Endodermal cell (in vitro differentiated cells): ENCODE measurements around the gene PCCA. TPM values are rescaled to one million over a fixed set of nuclear protein-coding genes. Genes with fewer than 3 reads are reported as not detected.

Experiments
- DNase-seq: peaks from one replicate; pipeline ENCODE4 v3.0.0-alpha.2; 2017
- H3K27ac ChIP-seq: 2 replicates; pipeline ENCODE4 v1.5.1; 2013; ENCODE audit warnings: mild to moderate bottlenecking, low read depth, low read length, moderate library complexity
- H3K27me3 ChIP-seq: 2 replicates; pipeline ENCODE4 v1.6.1; 2013; ENCODE audit warnings: mild to moderate bottlenecking, low read length, moderate library complexity; ENCODE audit not compliant: insufficient read depth, control insufficient read depth, poor library complexity, severe bottlenecking
- H3K36me3 ChIP-seq: 2 replicates; pipeline ENCODE4 v1.7.0; 2013; ENCODE audit warnings: mild to moderate bottlenecking, low read length, moderate library complexity; ENCODE audit not compliant: control insufficient read depth, insufficient read depth
- H3K4me1 ChIP-seq: one replicate; pipeline ENCODE4 v1.7.0; 2013; ENCODE audit warnings: low read length; ENCODE audit not compliant: control insufficient read depth, insufficient read depth
- H3K4me3 ChIP-seq: 2 replicates; pipeline ENCODE4 v1.5.1; 2013; ENCODE audit warnings: mild to moderate bottlenecking, low read length, moderate library complexity
- H3K9ac ChIP-seq: 2 replicates; pipeline ENCODE4 v1.6.1; 2013; ENCODE audit warnings: mild to moderate bottlenecking, low read length, moderate library complexity; ENCODE audit not compliant: poor library complexity, severe bottlenecking; ENCODE audit errors: extremely low read depth
- H3K9me3 ChIP-seq: 2 replicates; pipeline ENCODE4 v1.6.1; 2013; ENCODE audit warnings: mild to moderate bottlenecking, low read length, moderate library complexity; ENCODE audit not compliant: control insufficient read depth
- H3K27ac Mint-ChIP-seq: 2 replicates; pipeline ENCODE4 v1.8.0; 2020; ENCODE audit warnings: mixed read lengths
- H3K27me3 Mint-ChIP-seq: 2 replicates; pipeline ENCODE4 v1.8.0; 2021; ENCODE audit warnings: mild to moderate bottlenecking, mixed read lengths; ENCODE audit not compliant: insufficient read depth
- H3K36me3 Mint-ChIP-seq: 2 replicates; pipeline ENCODE4 v1.8.0; 2020; ENCODE audit warnings: low read depth, mixed read lengths
- H3K4me1 Mint-ChIP-seq: 2 replicates; pipeline ENCODE4 v1.8.0; 2020; ENCODE audit warnings: mixed read lengths
- H3K4me3 Mint-ChIP-seq: 2 replicates; pipeline ENCODE4 v1.8.0; 2020; ENCODE audit warnings: mild to moderate bottlenecking, moderate library complexity, mixed read lengths
- H3K9me3 Mint-ChIP-seq: 2 replicates; pipeline ENCODE4 v1.8.0; 2020; ENCODE audit warnings: mild to moderate bottlenecking, mixed read lengths
- WGBS, 2 experiments: methylation state at CpG; one replicate each; pipeline versions ENCODE4 v1.1.5 to v1.1.7; 2013; ENCODE audit warnings: missing lambda C conversion rate in 2 of 2, mixed read lengths in 1 of 2; ENCODE audit not compliant: insufficient coverage in 1 of 2, insufficient read length in 1 of 2; 5-methylcytosine and 5-hydroxymethylcytosine counted together
- total RNA-seq, 2 donors: library from RNA; stranded (reverse); fragmentation: NEBNext Ultra II Directional in 1 of 2; extraction: Animal tissue kit (Norgen Biotek cat#: 25700) in 1 of 2; gene quantifications; 2 replicates in 1 of 2; 3 replicates in 1 of 2; pipeline ENCODE4 v1.2.1, GENCODE V29; 2021
- TF ChIP-seq, protein P1 (sequence below): fragments of 200-600 bp; sonication (generic); conservative IDR thresholded peaks from 2 replicates; pipeline ENCODE4 v1.5.0; 2021; ENCODE audit warnings: antibody characterized with exemption, mild to moderate bottlenecking

Gene PCCA
- total RNA-seq, 2 donors from 2014 or later, result 60.2 to 67.2 TPM

DNA sequence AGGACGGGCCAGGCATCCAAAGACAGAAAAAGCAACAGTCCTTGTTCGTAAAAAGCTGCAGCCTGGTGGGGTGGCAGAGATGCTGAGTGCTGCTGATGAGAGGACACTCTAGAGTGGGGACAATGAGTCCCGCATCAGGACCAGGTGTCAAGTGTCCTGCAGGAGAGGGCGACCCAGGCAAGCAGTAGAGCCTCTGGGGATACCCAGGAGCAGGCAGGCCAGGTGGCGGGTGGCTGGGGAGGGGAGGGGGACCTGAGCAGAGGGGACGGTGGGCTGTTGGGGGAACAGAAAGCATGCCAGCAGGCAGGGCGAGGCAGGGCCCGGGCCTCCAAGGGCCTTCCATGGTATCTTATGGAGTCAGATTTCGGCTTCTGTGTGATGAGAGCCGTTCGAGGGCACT, 463.9 kb downstream of the PCCA start:
- no peaks in the 10 kb centered on the region for H3K27me3 ChIP-seq
- no peaks in the 10 kb centered on the region for H3K9me3 ChIP-seq
- H3K36me3 ChIP-seq, result no peaks in the 10 kb centered on the region
- Mint-ChIP-seq H3K4me1 (peaks cover 6% of the 10 kb centered on the region), H3K9me3 (peaks cover 3% of the 10 kb centered on the region), H3K27ac (no peak overlapping the region), H3K36me3 (no peaks in the 10 kb centered on the region), H3K4me3 (no peak overlapping the region), H3K27me3 (no peaks in the 10 kb centered on the region)
- no peak for DNase-seq
- H3K4me1 ChIP-seq, result peaks cover 6% of the 10 kb centered on the region
- WGBS, 2 experiments, result 88 to 94% methylated on average over 6 to 11 of the region's 11 CpGs
- H3K27ac ChIP-seq, result no peak overlapping the region
- H3K9ac ChIP-seq, result no peak overlapping the region
- TF ChIP-seq, protein P1, sequence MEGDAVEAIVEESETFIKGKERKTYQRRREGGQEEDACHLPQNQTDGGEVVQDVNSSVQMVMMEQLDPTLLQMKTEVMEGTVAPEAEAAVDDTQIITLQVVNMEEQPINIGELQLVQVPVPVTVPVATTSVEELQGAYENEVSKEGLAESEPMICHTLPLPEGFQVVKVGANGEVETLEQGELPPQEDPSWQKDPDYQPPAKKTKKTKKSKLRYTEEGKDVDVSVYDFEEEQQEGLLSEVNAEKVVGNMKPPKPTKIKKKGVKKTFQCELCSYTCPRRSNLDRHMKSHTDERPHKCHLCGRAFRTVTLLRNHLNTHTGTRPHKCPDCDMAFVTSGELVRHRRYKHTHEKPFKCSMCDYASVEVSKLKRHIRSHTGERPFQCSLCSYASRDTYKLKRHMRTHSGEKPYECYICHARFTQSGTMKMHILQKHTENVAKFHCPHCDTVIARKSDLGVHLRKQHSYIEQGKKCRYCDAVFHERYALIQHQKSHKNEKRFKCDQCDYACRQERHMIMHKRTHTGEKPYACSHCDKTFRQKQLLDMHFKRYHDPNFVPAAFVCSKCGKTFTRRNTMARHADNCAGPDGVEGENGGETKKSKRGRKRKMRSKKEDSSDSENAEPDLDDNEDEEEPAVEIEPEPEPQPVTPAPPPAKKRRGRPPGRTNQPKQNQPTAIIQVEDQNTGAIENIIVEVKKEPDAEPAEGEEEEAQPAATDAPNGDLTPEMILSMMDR, result no peak
- H3K4me3 ChIP-seq, result no peak overlapping the region

DNA sequence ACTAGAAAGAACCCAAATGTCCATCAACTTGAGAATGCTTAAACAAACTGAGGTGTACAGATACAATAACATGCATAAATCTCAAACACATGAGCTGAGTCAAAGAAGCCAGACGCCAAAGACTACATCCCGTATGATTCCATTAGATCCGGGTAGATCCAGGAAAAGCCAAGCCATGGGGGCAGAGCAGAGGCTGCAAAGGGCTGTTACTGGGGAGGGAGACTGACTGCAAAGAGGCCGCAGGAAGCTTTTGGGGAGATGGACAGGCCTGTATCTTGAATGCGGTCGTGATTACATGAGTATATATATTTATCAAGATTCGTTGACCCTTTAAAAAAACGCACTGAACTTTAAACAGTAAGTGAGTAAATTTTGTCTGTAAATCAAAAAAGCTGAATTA, 471.0 kb downstream of the PCCA start:
- Histone ChIP-seq H3K27me3 (no peaks in the 10 kb centered on the region), H3K4me3 (no peak overlapping the region), H3K36me3 (no peaks in the 10 kb centered on the region), H3K9me3 (no peaks in the 10 kb centered on the region), H3K4me1 (no peaks in the 10 kb centered on the region), H3K27ac (no peak overlapping the region), H3K9ac (no peak overlapping the region)
- Mint-ChIP-seq H3K36me3 (no peaks in the 10 kb centered on the region), H3K4me3 (no peak overlapping the region), H3K4me1 (no peaks in the 10 kb centered on the region), H3K27ac (no peak overlapping the region), H3K9me3 (peaks cover 4% of the 10 kb centered on the region), H3K27me3 (no peaks in the 10 kb centered on the region)
- DNase-seq, result peak; percentile 9
- WGBS, 2 experiments, result 94 to 95% methylated on average over 6 to 8 of the region's 8 CpGs
- TF ChIP-seq, protein P1, result no peak

DNA sequence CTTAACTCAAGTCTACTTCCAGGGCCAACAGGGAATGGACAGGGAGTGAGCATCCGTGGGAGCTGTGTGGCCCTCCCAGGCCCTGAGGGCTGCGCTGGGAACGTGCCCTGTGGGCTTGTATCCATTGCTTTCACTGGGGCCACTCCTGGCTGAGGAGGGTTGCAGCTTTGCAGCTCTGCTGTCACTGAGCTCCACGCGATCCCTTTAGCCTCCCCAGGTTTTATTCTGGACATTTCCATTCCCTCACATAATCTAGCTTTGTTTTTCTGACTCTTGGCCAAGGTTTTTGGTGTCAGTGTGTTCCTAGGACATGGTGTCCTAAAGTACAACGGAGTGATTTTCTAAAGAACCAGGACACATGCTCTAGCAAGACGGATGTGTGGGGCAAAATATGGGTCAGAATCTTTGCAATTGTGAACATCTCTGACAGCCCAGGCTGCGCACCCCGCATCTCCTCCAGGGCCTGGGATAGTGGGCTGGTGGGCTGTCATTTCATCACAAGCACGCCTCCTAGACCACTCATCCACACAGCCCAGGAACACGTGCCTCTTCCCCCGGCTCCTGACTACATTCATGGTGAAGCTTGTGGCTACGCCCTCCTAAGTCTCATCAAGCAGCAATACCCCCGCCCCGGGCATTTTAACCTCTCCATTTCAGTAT, 471.7 kb downstream of the PCCA start:
- peaks cover 3% of the 10 kb centered on the region for H3K9me3 ChIP-seq
- no peaks in the 10 kb centered on the region for H3K27me3 Mint-ChIP-seq
- TF ChIP-seq, protein P1, result no peak
- DNase-seq, result peak; percentile 41
- H3K4me3 Mint-ChIP-seq, result no peak overlapping the region
- H3K27me3 ChIP-seq, result no peaks in the 10 kb centered on the region
- peaks cover 2% of the 10 kb centered on the region for H3K4me1 Mint-ChIP-seq
- H3K9me3 Mint-ChIP-seq, result peaks cover 7% of the 10 kb centered on the region
- no peaks in the 10 kb centered on the region for H3K4me1 ChIP-seq
- no peak overlapping the region for H3K4me3 ChIP-seq
- whole genome bisulfite sequencing, 2 experiments, result 89 to 92% methylated on average over 7 to 15 of the region's 15 CpGs
- H3K36me3 ChIP-seq, result no peaks in the 10 kb centered on the region
- no peak overlapping the region for H3K9ac ChIP-seq
- peaks cover 1% of the 10 kb centered on the region for H3K36me3 Mint-ChIP-seq
- H3K27ac ChIP-seq, result no peak overlapping the region
- H3K27ac Mint-ChIP-seq, result no peak overlapping the region
